ENCODE measurements around the gene SCAF11.

- no peak for TF ChIP-seq POLR2A (IDR thresholded peaks at IDR 0.05)
- TF ChIP-seq, protein P1, sequence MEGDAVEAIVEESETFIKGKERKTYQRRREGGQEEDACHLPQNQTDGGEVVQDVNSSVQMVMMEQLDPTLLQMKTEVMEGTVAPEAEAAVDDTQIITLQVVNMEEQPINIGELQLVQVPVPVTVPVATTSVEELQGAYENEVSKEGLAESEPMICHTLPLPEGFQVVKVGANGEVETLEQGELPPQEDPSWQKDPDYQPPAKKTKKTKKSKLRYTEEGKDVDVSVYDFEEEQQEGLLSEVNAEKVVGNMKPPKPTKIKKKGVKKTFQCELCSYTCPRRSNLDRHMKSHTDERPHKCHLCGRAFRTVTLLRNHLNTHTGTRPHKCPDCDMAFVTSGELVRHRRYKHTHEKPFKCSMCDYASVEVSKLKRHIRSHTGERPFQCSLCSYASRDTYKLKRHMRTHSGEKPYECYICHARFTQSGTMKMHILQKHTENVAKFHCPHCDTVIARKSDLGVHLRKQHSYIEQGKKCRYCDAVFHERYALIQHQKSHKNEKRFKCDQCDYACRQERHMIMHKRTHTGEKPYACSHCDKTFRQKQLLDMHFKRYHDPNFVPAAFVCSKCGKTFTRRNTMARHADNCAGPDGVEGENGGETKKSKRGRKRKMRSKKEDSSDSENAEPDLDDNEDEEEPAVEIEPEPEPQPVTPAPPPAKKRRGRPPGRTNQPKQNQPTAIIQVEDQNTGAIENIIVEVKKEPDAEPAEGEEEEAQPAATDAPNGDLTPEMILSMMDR (IDR thresholded peaks at IDR 0.05), result no peak
These were observed 27.6 kb downstream of the SCAF11 start for GRCh38 chr12:45962553-45963325.
